SK-N-MC (cell line): ENCODE results near the gene CNOT1.

ENCODE experiments used
- DNase-seq: peaks from one replicate; pipeline ENCODE4 v3.0.0-alpha.2; 2011; ENCODE audit warnings: low read depth, low spot score
- H3K27ac ChIP-seq: fragments of 200-600 bp; sonication (generic); 2 replicates; pipeline ENCODE4 v1.5.1; 2016; ENCODE audit warnings: mixed run types
- H3K36me3 ChIP-seq: fragments of 200-600 bp; sonication (generic); 2 replicates; pipeline ENCODE4 v1.6.1; 2017; ENCODE audit warnings: antibody characterized with exemption, low read length, mixed read lengths; ENCODE audit not compliant: insufficient read depth
- H3K4me3 ChIP-seq: fragments of 200-600 bp; sonication (generic); 2 replicates; pipeline ENCODE4 v1.5.1; 2016
- H3K9ac ChIP-seq: fragments of 200-600 bp; sonication (generic); 2 replicates; pipeline ENCODE4 v1.8.0; 2017; ENCODE audit warnings: mixed run types, mixed read lengths; ENCODE audit not compliant: insufficient read length
- H3K9me3 ChIP-seq: fragments of 200-600 bp; sonication (generic); 2 replicates; pipeline ENCODE4 v1.6.1; 2017; ENCODE audit warnings: low read depth, mild to moderate bottlenecking, antibody characterized with exemption, low read length, moderate library complexity, mixed read lengths
- EZH2 ChIP-seq: fragments of 200-600 bp; sonication (generic); IDR thresholded peaks from one replicate; pipeline ENCODE4 v1.6.1; 2017; ENCODE audit warnings: antibody characterized with exemption
- FOXP2 ChIP-seq: optimal IDR thresholded peaks from 2 replicates; pipeline ENCODE3; 2011; ENCODE audit warnings: mild to moderate bottlenecking, moderate library complexity; ENCODE audit not compliant: insufficient read depth; ENCODE audit errors: extremely low read length, control extremely low read depth
- POLR2AphosphoS5 ChIP-seq: IDR thresholded peaks from 2 replicates; pipeline ENCODE4 v1.6.1; 2012; ENCODE audit warnings: mild to moderate bottlenecking, low read depth, low read length, borderline replicate concordance

CNOT1 gene

DNA sequence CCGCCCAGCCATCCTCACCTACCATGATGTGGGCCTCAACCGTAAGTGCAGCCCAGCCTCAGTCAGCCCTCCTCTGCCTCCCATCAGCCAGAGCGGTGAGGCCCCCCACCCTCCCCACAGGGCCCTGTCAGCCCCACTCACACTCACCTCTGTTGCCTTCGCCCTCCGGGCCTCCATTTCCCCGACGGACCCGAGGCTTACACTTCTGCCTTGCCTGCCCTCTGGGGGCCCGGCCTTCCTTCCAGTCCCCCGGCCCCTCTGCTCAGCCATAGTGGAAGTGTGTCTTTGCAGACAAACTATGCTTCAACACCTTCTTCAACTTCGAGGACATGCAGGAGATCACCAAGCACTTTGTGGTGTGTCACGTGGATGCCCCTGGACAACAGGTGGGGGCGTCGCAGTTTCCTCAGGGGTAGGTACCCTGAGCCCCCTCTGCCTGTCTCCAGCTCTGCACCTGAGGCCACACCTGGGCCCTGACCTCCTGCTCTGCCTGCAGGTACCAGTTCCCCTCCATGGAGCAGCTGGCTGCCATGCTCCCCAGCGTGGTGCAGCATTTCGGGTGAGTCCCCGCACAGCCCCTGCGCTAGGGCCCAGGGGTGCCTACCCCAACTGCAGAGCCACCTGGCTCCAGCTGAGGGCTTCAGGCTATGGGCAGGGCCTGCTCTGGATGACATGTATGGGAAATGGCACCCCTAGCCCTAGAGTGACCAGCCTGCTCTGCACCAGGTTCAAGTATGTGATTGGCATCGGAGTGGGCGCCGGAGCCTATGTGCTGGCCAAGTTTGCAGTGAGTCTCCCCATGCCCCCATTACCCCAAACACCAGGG lies 125.5 kb downstream of the CNOT1 start:
- H3K27ac ChIP-seq, result no peak overlapping the region
- no peak for DNase-seq
- H3K4me3 ChIP-seq, result no peak overlapping the region
- H3K36me3 ChIP-seq, result no peaks in the 10 kb centered on the region
- TF ChIP-seq EZH2 (no peak), POLR2AphosphoS5 (no peak), FOXP2 (no peak)
- H3K9ac ChIP-seq, result no peak overlapping the region
- no peaks in the 10 kb centered on the region for H3K9me3 ChIP-seq

DNA sequence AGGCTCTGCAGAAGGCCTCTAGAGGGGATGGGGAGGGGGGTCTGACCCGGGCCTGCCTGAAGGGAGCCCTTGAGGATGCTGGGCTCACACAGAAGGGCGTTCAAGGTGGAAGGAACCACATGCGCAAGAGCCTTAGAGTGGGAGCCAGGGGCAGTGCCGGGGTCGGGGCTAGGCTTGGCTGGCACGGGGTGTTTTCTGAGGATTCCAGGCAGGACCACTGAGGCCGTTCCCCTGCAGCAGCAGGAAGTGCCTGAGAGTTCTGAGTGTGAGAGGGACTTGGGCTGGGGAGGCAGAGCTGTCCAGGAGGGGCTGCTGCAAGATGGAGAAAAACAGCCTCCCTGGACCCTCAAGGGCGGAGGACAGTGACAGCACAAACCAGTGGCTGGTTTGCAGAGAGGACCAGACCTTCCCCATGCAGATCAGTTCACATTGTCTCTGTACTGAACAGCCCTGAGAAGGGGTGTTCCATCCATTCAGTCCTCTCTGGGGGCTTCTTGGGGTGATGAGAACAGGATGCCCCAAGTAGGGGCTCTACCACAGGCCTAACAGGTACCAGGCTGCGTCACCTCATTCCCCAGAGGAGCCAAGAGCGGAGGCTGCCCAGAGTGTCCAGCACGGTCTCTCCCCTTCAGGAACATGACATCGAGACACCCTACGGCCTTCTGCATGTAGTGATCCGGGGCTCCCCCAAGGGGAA lies 126.3 kb downstream of the CNOT1 start:
- TF ChIP-seq EZH2 (no peak), POLR2AphosphoS5 (no peak), FOXP2 (no peak)
- Histone ChIP-seq H3K4me3 (no peak overlapping the region), H3K9ac (no peak overlapping the region), H3K27ac (no peak overlapping the region), H3K9me3 (no peaks in the 10 kb centered on the region), H3K36me3 (no peaks in the 10 kb centered on the region)
- DNase-seq, result no peak

DNA sequence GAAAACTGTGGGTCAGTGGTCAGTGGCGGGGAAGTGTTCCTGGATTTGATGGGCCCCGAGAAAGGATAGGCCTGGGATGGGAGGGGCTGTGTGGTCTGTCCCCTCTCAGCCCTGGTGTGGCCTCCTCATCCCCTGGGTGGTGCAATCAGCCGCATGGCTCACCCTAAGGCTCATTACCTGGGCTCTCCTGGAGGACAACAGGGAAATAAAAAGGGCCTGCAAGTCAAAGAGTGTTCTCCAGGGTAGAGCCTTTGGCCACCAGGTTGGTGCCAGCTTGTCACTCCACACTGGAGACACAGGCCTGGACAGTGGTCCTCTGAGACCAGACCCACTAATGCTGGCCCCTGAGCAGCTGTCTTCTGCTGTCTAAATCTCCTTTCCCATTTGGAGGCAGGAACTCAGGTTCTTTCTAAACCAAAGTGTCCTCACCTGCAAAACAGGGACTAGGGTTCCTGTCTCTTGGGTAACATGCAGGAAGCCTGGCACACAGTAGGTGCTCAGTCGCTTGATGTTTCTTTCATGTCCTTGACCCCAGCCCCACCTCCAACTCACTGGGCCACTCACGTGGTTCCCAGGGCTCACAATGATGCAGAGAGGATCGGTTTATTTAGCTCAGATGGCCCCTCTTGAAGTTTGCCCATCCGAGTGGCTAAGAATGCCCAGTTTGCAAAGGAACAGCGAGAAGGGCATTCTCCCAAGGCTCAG lies 127.3 kb downstream of the CNOT1 start:
- H3K27ac ChIP-seq, result no peak overlapping the region
- DNase-seq, result no peak
- H3K9me3 ChIP-seq, result no peaks in the 10 kb centered on the region
- no peak overlapping the region for H3K4me3 ChIP-seq
- TF ChIP-seq FOXP2 (no peak), POLR2AphosphoS5 (no peak), EZH2 (no peak)
- H3K9ac ChIP-seq, result no peak overlapping the region
- H3K36me3 ChIP-seq, result no peaks in the 10 kb centered on the region

GRCh38 chr16:58501242-58502131 lies 128.1 kb downstream of the CNOT1 start:
- H3K36me3 ChIP-seq, result no peaks in the 10 kb centered on the region
- TF ChIP-seq EZH2 (no peak), POLR2AphosphoS5 (no peak), FOXP2 (no peak)
- no peaks in the 10 kb centered on the region for H3K9me3 ChIP-seq
- no peak overlapping the region for H3K27ac ChIP-seq
- DNase-seq, result no peak
- H3K4me3 ChIP-seq, result peak overlapping the region; percentile 28; the same call in 1 of the 2 replicates
- H3K9ac ChIP-seq, result no peak overlapping the region

DNA sequence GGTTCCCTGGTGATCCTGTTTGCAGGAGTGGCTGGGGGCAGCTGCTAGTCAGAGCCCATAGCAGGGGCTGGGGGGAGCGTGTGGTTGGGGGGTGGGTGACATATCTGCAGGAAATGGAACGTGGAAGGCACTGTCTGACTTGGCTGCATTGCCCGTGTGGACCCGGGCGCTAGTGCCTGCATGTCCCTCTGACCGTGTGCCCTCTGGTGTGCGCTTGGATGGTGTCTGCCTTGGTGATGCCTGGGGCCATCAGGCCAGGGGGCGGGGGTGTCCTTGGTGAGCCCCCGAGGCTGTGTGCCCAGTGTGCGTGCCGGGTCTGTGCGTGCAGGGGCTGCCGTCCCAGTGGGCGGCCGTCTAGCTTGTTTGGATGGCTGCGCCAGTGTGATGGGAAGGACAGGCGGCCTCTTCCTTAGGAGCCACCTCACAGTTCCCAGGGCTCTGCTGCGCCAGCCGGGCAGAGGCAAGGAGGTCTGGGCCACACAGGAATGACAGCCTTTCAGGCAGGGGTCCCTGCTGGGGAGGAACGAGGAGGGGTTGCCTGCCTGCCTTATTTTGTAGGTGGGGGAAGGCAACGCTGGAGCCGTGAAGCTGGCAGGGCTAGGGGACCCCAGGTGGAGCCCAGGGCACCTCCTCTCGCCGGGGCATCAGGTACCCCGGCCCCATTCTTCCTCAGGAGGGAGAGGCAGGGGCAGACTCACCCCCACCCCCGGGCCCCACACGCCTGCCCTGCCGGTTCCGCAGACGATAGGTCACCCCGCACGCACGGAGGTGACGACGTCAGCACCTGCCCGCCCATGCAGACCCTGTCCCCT lies 129.0 kb downstream of the CNOT1 start:
- H3K9me3 ChIP-seq, result no peaks in the 10 kb centered on the region
- H3K36me3 ChIP-seq, result no peaks in the 10 kb centered on the region
- H3K27ac ChIP-seq, result no peak overlapping the region
- TF ChIP-seq EZH2 (no peak), POLR2AphosphoS5 (no peak), FOXP2 (no peak)
- no peak overlapping the region for H3K9ac ChIP-seq
- no peak for DNase-seq
- H3K4me3 ChIP-seq, result peak overlapping the region; percentile 28; the same call in 1 of the 2 replicates

GRCh38 chr16:58499615-58500351 lies 129.8 kb downstream of the CNOT1 start, which contains the start of gene NDRG4:
Gene NDRG4 (plus strand): TSS chr16:58500143. CDS start chr16:58500249, 106 bp downstream.
- H3K4me3 ChIP-seq, result no peak within 1 kb of the TSS
- no peak for DNase-seq
- TF ChIP-seq POLR2AphosphoS5, result no peak
- TF ChIP-seq EZH2, result no peak
- no peak for TF ChIP-seq FOXP2
- no peaks in the 10 kb centered on the region for H3K9me3 ChIP-seq
- H3K9ac ChIP-seq, result no peak within 1 kb of the TSS
- no peaks in the 10 kb centered on the region for H3K36me3 ChIP-seq
- no peak within 1 kb of the TSS for H3K27ac ChIP-seq
